Measurements from ENCODE around the gene XRN2. TPM values are rescaled to one million over a fixed set of nuclear protein-coding genes. Genes with fewer than 3 reads are reported as not detected.
A peak's percentile ranks its signal among the peaks of the same experiment; 100 is the strongest.

Gene XRN2
- total RNA-seq, 1 donor from 2014 or later: 46.1 TPM

- H3K27me3 Mint-ChIP-seq (ENCODE audit: low read depth): peaks cover 72% of the 10 kb centered on the region
- H3K4me3 Mint-ChIP-seq (ENCODE audit: unreplicated experiment): no peak overlapping the region
- TF ChIP-seq CTCF (IDR thresholded peaks at IDR 0.05): no peak
- peaks cover 14% of the 10 kb centered on the region for H3K4me1 Mint-ChIP-seq (ENCODE audit: low read depth)
- H3K9me3 Mint-ChIP-seq (ENCODE audit: low read depth): no peaks in the 10 kb centered on the region
- no peak for DNase-seq (ENCODE audit: low spot score)
- peaks cover 18% of the 10 kb centered on the region for H3K36me3 Mint-ChIP-seq (ENCODE audit: low read depth)
- H3K27ac Mint-ChIP-seq (ENCODE audit: unreplicated experiment): no peak overlapping the region
These were observed 91.4 kb downstream of the XRN2 start for GRCh38 chr20:21394551-21394950.

GRCh38 chr20:21395051-21395665, 92.0 kb downstream of the XRN2 start:
- Mint-ChIP-seq H3K9me3 (ENCODE audit: low read depth) (no peaks in the 10 kb centered on the region), H3K27me3 (ENCODE audit: low read depth) (peaks cover 74% of the 10 kb centered on the region), H3K4me1 (ENCODE audit: low read depth) (peaks cover 14% of the 10 kb centered on the region), H3K4me3 (ENCODE audit: unreplicated experiment) (no peak overlapping the region), H3K36me3 (ENCODE audit: low read depth) (peaks cover 15% of the 10 kb centered on the region), H3K27ac (ENCODE audit: unreplicated experiment) (no peak overlapping the region)
- DNase-seq (ENCODE audit: low spot score): no peak
- TF ChIP-seq CTCF (IDR thresholded peaks at IDR 0.05): no peak

- H3K9me3 Mint-ChIP-seq (ENCODE audit: low read depth): no peaks in the 10 kb centered on the region
- peaks cover 73% of the 10 kb centered on the region for H3K27me3 Mint-ChIP-seq (ENCODE audit: low read depth)
- H3K27ac Mint-ChIP-seq (ENCODE audit: unreplicated experiment): no peak overlapping the region
- TF ChIP-seq CTCF (IDR thresholded peaks at IDR 0.05): no peak
- peaks cover 14% of the 10 kb centered on the region for H3K4me1 Mint-ChIP-seq (ENCODE audit: low read depth)
- peak overlapping the region; percentile 16 for H3K4me3 Mint-ChIP-seq (ENCODE audit: unreplicated experiment)
- H3K36me3 Mint-ChIP-seq (ENCODE audit: low read depth): peaks cover 8% of the 10 kb centered on the region
- no peak for DNase-seq (ENCODE audit: low spot score)
These were observed 92.8 kb downstream of the XRN2 start for GRCh38 chr20:21395666-21396598.

GRCh38 chr20:21396599-21397340, 93.6 kb downstream of the XRN2 start:
- Mint-ChIP-seq H3K36me3 (ENCODE audit: low read depth) (peaks cover 3% of the 10 kb centered on the region), H3K4me3 (ENCODE audit: unreplicated experiment) (no peak overlapping the region), H3K27ac (ENCODE audit: unreplicated experiment) (no peak overlapping the region), H3K4me1 (ENCODE audit: low read depth) (peaks cover 8% of the 10 kb centered on the region), H3K27me3 (ENCODE audit: low read depth) (peaks cover 74% of the 10 kb centered on the region), H3K9me3 (ENCODE audit: low read depth) (no peaks in the 10 kb centered on the region)
- TF ChIP-seq CTCF (IDR thresholded peaks at IDR 0.05): no peak
- DNase-seq (ENCODE audit: low spot score): no peak

All from chondrocyte (in vitro differentiated cells).